ENCODE data around the gene ATXN2. TPM values are rescaled to one million over a fixed set of nuclear protein-coding genes. Genes with fewer than 3 reads are reported as not detected.

The ATXN2 gene
- total and polyA plus RNA-seq, 9 of the 15 experiments (the other 6 are each of a cell fraction or from before 2014, with no cell fraction given): 16.8 to 67.8 (median 29.3) TPM

GRCh38 chr12:111406474-111407376, 192.4 kb downstream of the ATXN2 start (continued):
- TF ChIP-seq NRF1 (conservative IDR thresholded peaks at IDR 0.05 in 1 of 2, IDR thresholded peaks at IDR 0.05 in 1 of 2) (peak in 1 of 2 experiments; percentile 25; a peak in 1 of 4 replicates), ZNF740 (CRISPR knock-in tag; IDR thresholded peaks at IDR 0.05) (0 out of 2 replicates have a peak, but pooled peaks have one; percentile 58), ZNF740 (tag; IDR thresholded peaks at IDR 0.05) (0 out of 4 replicates have a peak, but pooled peaks of 1 of the 2 experiments have one; percentile 42), ZBTB43 (CRISPR knock-in tag; IDR thresholded peaks at IDR 0.05) (no peak), BCOR (IDR thresholded peaks at IDR 0.05) (0 out of 2 replicates have a peak, but pooled peaks have one; percentile 8)

Measured in K562 (cell line).